GM23338 (cell line): ENCODE data around the gene NEK10.

Source experiments
- CREB1 ChIP-seq: fragments of 250-450 bp; sonication (Bioruptor Pico); IDR thresholded peaks from 2 replicates; pipeline ENCODE4 v1.5.0; 2020; ENCODE audit warnings: low read depth, mild to moderate bottlenecking, moderate library complexity
- CTCF ChIP-seq, 2 experiments: fragments of 200-600 bp in 1 of 2; sonication (generic) in 1 of 2; conservative IDR thresholded peaks; 2 replicates each; pipeline versions ENCODE4 v1.5.1 to v1.6.1; 2016 to 2017; ENCODE audit warnings: antibody characterized with exemption in 2 of 2, low read depth in 2 of 2, mild to moderate bottlenecking in 2 of 2, moderate library complexity in 1 of 2
- ETS1 ChIP-seq: IDR thresholded peaks from 2 replicates; pipeline ENCODE4 v1.6.1; 2016; ENCODE audit warnings: antibody characterized with exemption
- EZH2 ChIP-seq: fragments of 200-600 bp; sonication (generic); IDR thresholded peaks from one replicate; pipeline ENCODE4 v1.8.0; 2017; ENCODE audit warnings: antibody characterized with exemption, mild to moderate bottlenecking, low read depth; ENCODE audit not compliant: unreplicated experiment
- EZH2phosphoT487 ChIP-seq: fragments of 200-600 bp; sonication (generic); IDR thresholded peaks from one replicate; pipeline ENCODE4 v1.8.1; 2018; ENCODE audit warnings: antibody characterized with exemption; ENCODE audit not compliant: unreplicated experiment
- JUNB ChIP-seq: IDR thresholded peaks from one replicate; pipeline ENCODE4 v1.6.1; 2016; ENCODE audit warnings: antibody characterized with exemption; ENCODE audit not compliant: unreplicated experiment
- NANOG ChIP-seq: IDR thresholded peaks from 2 replicates; pipeline ENCODE4 v1.6.1; 2016; ENCODE audit warnings: antibody characterized with exemption, borderline replicate concordance
- POLR2AphosphoS5 ChIP-seq: IDR thresholded peaks from 2 replicates; pipeline ENCODE4 v1.6.1; 2016; ENCODE audit warnings: antibody characterized with exemption, low read depth
- REST ChIP-seq: IDR thresholded peaks from one replicate; pipeline ENCODE4 v1.6.1; 2018; ENCODE audit warnings: antibody characterized with exemption; ENCODE audit not compliant: unreplicated experiment
- STAT1 ChIP-seq: IDR thresholded peaks from one replicate; pipeline ENCODE4 v1.6.1; 2016; ENCODE audit warnings: antibody characterized with exemption; ENCODE audit not compliant: unreplicated experiment
- ZNF462 ChIP-seq: fragments of 250-450 bp; sonication (Bioruptor Pico); IDR thresholded peaks from 2 replicates; pipeline ENCODE4 v1.5.0; 2020; ENCODE audit warnings: mild to moderate bottlenecking, moderate library complexity

- TF ChIP-seq EZH2phosphoT487 (no peak), CTCF (conservative IDR thresholded peaks at IDR 0.05; ENCODE audit: low read depth in 2 of 2) (no peak), EZH2 (no peak), CREB1 (CRISPR knock-in tag) (no peak), POLR2AphosphoS5 (no peak), ETS1 (no peak), REST (no peak), JUNB (no peak), NANOG (no peak), ZNF462 (no peak), STAT1 (no peak)
Observed at GRCh38 chr3:27080258-27080525, 289.0 kb downstream of the NEK10 start.
